Measurements from ENCODE around the gene PON1. TPM values are rescaled to one million over a fixed set of nuclear protein-coding genes. Genes with fewer than 3 reads are reported as not detected.

The PON1 gene
- total and polyA plus RNA-seq, 2 experiments from 2014 or later = 0.51 TPM; not detected in 1

- H3K4me3 ChIP-seq = no peak overlapping the region
- H3K27me3 ChIP-seq = no peaks in the 10 kb centered on the region
- no peaks in the 10 kb centered on the region for H3K9me3 ChIP-seq (ENCODE audit: low read depth)
- no peaks in the 10 kb centered on the region for H3K36me3 ChIP-seq
- no peak for DNase-seq (ENCODE audit: low read depth in 1 of 2, low spot score in 1 of 2)
- TF ChIP-seq CTCF (IDR thresholded peaks at IDR 0.05; ENCODE audit: low read depth, low read length) = no peak
- no peak overlapping the region for H3K27ac ChIP-seq
- no peaks in the 10 kb centered on the region for H3K4me1 ChIP-seq (ENCODE audit: low read depth)
Observed at GRCh38 chr7:95334447-95334846, 10.1 kb upstream of the PON1 start.

GRCh38 chr7:95330961-95331337, 6.6 kb upstream of the PON1 start:
- TF ChIP-seq CTCF (IDR thresholded peaks at IDR 0.05; ENCODE audit: low read depth, low read length) = no peak
- no peaks in the 10 kb centered on the region for H3K4me1 ChIP-seq (ENCODE audit: low read depth)
- H3K4me3 ChIP-seq = no peak overlapping the region
- H3K27me3 ChIP-seq = no peaks in the 10 kb centered on the region
- no peaks in the 10 kb centered on the region for H3K36me3 ChIP-seq
- no peak for DNase-seq (ENCODE audit: low read depth in 1 of 2, low spot score in 1 of 2)
- no peaks in the 10 kb centered on the region for H3K9me3 ChIP-seq (ENCODE audit: low read depth)
- H3K27ac ChIP-seq = no peak overlapping the region

- Histone ChIP-seq H3K27me3 (peaks cover 3% of the 10 kb centered on the region), H3K36me3 (no peaks in the 10 kb centered on the region), H3K4me3 (no peak overlapping the region), H3K27ac (no peak overlapping the region), H3K9me3 (ENCODE audit: low read depth) (no peaks in the 10 kb centered on the region), H3K4me1 (ENCODE audit: low read depth) (no peaks in the 10 kb centered on the region)
- DNase-seq (ENCODE audit: low read depth in 1 of 2, low spot score in 1 of 2) = peak in 1 of 2 donors; percentile 59
- no peak for TF ChIP-seq CTCF (IDR thresholded peaks at IDR 0.05; ENCODE audit: low read depth, low read length)
Observed at GRCh38 chr7:95330204-95330960, 6.0 kb upstream of the PON1 start.

- no peaks in the 10 kb centered on the region for H3K36me3 ChIP-seq
- no peaks in the 10 kb centered on the region for H3K9me3 ChIP-seq (ENCODE audit: low read depth)
- H3K4me3 ChIP-seq = no peak overlapping the region
- H3K4me1 ChIP-seq (ENCODE audit: low read depth) = no peaks in the 10 kb centered on the region
- no peak overlapping the region for H3K27ac ChIP-seq
- peaks cover 21% of the 10 kb centered on the region for H3K27me3 ChIP-seq
- peak in 1 of 2 donors; percentile 72 for DNase-seq (ENCODE audit: low read depth in 1 of 2, low spot score in 1 of 2)
- no peak for TF ChIP-seq CTCF (IDR thresholded peaks at IDR 0.05; ENCODE audit: low read depth, low read length)
Observed at GRCh38 chr7:95327356-95327755, 3.0 kb upstream of the PON1 start.

- no peak overlapping the region for H3K27ac ChIP-seq
- DNase-seq (ENCODE audit: low read depth in 1 of 2, low spot score in 1 of 2) = no peak
- no peaks in the 10 kb centered on the region for H3K36me3 ChIP-seq
- no peak overlapping the region for H3K4me3 ChIP-seq
- peaks cover 21% of the 10 kb centered on the region for H3K27me3 ChIP-seq
- no peak for TF ChIP-seq CTCF (IDR thresholded peaks at IDR 0.05; ENCODE audit: low read depth, low read length)
- no peaks in the 10 kb centered on the region for H3K9me3 ChIP-seq (ENCODE audit: low read depth)
- H3K4me1 ChIP-seq (ENCODE audit: low read depth) = no peaks in the 10 kb centered on the region
Observed at GRCh38 chr7:95323410-95324129, 762 bp downstream of the PON1 start.

All from cardiac muscle cell (in vitro differentiated cells and primary cell).